NCI-H1694 treated with DMSO at 0.1 percent for 48 hours (cell line): ENCODE data around the gene LNX1.

Experiments used
- DNase-seq: peaks from one replicate; lab custom pipeline; 2025; lab: John Stamatoyannopoulos, UW

The LNX1 gene

DNA sequence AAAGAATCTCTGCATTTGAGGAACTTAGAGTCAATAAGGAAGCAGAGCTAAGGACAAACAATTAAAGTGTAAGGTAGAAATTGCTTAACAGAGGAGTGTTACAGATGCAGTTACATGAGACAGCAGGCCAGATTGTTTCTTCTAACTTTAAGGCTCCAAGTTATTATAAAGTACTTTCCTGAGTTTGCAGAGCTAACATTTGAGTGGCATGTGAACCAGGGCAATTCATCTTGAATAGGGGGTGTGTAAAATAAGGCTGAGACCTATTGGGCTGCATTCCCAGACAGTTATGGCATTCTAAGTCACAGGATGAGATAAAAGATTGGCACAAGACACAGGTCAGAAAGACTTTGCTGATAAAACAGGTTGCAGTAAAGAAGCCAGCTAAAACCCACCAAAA lies 7.6 kb upstream of the LNX1 start:
- no peak for DNase-seq

DNA sequence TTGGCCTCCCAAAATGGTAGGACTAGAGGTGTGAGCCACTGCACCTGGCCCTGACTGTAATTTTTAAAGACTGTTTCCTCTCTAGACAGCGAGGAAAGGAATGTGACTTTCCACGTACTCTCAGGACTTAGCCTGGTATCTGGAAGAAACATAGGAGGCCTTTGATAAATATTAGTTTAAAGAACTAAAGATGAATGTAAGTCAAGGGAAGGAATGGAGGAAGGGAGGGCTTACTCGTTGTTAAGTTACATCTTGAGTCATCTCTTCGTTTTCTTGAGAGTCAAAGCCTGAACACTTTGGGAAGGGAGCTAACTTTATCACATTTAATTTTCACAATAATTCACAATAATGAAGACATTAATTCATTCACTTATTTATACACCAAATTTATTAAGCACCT lies 7.2 kb upstream of the LNX1 start:
- no peak for DNase-seq

DNA sequence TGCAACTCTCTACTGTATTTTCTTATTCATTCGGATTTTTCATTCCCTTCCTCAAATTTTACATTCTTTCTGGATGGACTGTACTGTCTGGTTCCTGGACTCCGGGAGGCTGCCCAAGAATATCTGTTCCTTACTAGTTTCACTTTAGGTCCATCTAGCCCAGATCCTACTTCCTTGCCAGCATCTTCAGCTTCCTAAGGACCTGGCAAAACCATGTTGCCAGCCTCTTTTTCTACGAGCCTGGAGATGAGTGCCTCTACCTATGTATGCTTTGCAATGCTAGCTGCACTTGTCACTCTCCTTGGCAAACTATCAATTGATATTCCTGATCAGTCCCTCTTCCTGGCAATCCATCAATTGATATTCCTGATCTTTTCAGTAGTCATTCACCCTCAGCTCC lies 5.6 kb upstream of the LNX1 start:
- no peak for DNase-seq

DNA sequence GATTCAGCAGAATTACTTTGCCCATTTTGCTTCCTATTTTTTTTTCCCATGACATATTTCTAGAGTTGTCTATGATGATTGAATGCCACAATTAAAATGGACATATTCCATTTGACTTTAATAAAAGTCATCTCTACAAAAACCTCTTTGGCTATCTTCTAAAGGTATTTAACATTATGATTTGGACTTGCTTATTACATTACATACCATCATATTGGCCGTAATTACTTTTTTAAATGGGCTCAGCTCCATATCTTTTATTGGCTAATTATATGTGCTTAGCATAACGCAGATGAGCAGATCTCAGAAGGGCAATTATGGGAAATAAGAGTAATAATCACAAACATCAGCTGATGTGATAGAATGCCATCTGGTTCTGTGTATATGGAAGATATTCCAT lies 4.5 kb upstream of the LNX1 start:
- DNase-seq = peak; percentile 2

DNA sequence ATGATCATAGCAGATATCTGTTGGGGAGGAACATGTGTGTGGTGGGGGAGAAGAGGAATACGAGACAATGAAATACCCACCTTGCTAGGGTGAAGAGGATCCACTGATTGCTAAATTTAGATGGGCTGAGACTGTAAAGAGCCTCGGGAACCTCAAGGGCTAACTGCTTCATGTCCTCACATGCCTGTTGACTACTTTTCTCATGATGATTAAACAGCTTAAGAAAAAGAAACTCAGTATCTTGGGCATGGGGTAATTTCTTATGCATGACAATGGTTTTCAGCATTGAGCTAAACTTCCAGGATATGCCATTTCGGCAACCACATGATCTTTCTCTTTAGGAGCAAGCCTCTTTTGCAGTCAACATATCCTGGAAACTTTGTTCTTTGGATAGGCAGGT lies 3.9 kb upstream of the LNX1 start:
- no peak for DNase-seq

DNA sequence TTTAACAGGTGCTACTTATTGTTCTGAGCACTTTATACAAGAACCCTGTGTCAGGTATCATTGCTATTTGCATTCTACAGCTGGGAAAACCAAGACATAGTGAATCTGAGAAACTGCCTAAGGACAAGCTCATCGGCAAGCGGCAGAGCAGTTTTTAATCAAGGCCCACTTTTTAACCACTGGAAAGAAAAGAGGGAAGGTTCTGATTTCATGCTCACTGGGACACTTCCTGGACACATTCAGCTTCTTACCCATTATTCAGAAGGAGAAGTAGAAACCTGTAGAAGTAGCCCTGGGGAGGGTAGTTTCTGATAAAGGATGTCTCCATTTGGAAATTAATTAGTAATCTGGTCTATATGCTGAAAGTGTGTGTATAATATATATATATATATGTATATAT lies 2.5 kb upstream of the LNX1 start:
- no peak for DNase-seq

DNA sequence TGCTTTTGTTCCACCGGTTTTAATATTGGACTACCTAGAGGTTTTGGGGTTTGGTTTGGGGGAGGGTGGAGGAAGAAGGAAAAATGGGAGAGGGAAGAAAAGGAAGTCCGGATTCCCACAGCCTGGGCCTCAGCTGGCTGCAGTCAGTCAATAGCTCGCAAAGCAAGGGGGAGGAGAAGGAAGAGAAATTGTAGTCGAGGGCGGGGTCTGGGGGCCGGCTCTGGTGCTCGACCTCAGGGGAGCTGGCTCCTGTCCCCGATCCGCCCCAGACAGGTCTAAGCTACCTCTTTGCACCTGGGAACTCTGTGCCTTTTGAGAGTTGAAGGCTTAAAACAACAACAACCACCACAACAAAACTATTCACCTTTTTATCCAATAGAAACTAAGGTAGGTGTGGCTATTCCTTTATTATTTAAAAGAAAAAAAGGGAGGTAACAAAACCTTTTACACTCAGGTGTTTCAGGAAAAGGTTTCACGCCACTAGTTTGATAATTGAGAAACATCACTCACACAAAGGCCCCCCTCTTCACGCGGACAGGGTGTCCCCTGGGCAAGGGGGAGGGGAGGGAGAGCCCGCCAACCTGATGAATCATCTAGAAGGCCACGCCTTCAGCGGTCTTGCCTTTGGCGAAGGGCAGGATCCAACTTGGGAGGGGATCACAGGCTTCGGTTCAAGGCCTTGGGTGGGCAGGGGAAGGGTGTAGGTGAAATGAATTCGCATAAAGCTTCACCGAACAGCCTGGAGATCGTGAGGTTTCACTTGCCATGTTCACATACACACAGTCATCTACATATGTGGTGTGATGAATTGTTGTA lies 1.6 kb upstream of the LNX1 start:
- DNase-seq = no peak

DNA sequence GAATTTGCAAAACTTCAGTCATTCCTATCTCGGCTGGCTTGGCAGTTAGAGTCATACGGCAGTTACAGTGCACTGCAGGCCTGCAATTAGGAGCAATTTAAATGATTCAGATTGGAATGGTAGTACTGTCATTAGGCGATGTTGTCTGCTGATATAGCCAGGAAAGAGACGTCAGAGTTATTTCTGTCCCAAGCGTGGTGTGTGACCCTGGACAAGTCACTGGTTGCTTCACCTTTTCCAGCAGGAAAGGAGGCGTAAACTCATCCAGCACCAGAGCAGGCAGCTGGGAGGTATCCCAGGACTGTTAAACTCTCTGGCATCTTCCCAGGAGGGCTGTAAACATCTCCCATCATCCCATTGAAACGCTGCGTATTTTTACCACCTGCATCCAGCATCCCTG lies 836 bp upstream of the LNX1 start:
- DNase-seq = no peak

DNA sequence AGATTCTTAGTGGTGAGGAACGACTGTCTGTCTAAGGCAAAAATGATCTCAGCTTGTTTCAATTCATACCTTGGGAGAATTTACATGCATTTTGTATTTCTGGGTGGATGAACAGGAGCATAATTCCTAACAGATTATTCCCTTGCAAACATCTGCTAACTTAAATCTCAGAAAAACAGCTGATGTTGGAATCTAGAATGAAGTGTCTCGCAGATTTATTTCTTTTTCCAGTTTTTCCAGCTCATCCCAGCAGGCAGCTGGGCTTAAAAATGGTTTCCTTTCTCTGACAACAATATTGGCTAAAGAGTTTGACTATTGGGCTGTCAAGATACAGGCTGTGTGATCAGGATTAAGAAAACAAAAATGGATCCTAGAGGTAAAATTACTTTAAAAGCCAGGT lies 1.1 kb downstream of the LNX1 start:
- no peak for DNase-seq

DNA sequence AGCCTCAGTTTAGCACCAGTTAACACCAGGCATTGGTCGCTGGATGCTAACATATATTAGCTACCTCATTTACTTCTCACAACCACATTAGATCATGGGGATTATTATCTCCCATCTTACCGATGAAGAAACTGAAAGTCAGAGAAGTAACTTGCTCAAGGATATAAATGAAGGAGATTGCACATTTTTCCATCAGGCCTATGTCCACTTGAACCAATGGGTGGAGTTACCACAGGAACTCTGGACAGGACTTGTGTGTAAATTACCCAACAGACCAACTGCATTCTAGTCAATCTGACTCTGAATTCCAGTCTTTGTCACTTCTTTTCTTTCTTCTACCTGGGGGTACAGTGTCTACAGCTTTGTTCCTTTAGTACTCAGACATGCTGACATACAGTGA lies 1.8 kb downstream of the LNX1 start:
- no peak for DNase-seq

DNA sequence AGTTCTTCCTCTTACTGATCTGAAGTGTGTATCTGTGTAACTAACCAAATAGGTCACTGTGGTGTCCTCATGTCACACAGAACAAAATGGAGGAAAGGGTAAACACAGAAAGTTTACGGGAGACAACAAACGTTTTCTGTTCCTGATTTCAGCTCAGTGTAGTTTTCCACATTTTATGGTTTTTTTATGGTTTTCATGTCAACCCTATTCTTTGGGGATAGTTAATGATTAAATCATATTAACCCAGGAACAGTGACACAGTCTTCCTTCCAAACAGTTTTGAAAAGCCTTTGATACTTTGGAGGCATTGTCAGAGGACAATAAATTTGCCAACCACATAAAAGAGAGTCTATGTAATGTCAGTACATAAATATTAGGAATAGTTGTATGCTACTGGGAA lies 4.2 kb downstream of the LNX1 start:
- no peak for DNase-seq

DNA sequence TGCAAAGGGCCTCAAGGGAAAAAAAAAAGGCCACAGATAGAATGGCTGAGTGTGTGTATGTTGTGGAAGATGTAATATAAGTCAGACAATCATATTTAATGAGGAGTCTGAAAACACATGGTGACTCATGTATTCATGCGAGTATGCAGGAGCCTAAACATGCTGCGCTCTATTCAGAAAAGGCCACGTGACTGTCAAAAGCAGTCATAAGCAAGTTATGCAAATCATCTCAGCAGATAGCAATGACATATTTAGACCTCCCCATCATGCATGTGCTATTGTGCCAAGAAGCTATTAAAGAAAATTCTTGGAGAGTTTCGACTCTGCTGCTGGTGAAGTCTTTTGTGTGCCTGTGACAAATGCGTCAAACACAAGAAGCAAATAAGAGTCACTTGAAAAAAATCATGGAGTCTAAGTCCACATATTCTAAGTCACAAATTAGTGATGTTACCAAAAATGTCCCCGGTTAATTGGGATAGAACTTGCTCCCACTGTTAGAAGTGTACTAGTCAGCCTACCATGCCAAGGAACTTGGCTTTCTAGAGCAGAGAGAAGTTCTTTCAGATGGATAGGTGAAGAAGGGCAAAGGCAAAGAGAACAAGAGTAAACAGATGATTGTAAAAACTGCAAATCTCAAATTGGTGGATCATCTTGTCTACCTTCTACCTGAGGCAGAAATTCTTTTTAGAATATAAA lies 5.0 kb downstream of the LNX1 start:
- DNase-seq = no peak

DNA sequence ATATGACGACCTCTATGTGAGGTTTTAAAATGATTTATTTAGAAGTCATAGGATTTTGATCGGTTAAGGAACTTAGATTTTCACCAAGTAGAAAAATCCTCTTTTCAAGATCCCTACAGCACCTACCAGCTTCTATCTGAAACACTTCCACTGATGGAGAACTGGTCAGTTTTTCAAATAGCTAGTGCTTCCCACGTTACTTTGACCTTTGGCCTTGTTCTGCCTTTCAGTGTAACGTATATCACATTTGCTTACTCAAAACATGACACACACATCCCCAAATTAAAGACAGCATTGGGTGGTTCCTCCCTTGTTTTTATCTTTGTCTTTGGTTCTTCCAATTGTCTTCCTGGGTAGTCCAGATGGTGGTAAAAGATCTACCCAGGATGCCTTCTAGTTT lies 6.6 kb downstream of the LNX1 start:
- no peak for DNase-seq

DNA sequence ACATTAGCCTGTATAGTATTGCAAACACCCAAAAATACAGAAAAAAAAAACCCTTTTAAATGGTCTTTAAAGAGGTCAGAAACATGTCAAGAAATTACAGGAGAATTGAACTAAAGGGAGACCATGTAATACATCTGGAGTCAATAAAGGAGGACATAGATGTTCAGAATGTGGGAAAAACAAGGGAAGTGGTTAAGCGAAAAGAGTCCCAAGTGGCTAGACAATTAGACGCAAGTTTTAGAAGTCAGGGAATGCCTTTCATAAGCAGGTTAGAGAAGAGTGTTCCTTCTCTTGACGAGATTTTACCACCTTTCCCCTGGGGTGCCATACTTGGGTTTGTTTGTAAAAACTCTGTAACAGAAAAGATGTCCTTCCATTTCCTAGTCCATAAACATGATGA lies 7.8 kb downstream of the LNX1 start:
- no peak for DNase-seq

DNA sequence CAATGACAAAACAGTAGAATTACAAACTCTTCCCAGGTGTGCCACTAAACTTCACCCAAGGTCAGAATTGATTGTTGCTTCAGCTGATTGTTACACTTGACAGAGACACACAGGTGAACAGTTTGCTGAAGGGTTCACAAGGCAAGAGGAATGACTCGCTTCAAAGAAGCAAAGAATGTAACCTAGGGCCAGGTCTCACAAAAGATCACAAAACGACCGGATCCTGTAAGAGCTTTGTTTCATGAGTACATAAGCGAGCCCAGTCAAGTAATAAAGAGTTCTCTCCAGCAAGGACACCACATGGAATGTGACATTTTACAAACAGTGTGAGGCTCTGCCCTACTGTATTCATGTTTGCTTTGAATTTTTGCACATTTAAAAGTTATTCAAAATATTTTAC lies 9.1 kb downstream of the LNX1 start:
- no peak for DNase-seq

DNA sequence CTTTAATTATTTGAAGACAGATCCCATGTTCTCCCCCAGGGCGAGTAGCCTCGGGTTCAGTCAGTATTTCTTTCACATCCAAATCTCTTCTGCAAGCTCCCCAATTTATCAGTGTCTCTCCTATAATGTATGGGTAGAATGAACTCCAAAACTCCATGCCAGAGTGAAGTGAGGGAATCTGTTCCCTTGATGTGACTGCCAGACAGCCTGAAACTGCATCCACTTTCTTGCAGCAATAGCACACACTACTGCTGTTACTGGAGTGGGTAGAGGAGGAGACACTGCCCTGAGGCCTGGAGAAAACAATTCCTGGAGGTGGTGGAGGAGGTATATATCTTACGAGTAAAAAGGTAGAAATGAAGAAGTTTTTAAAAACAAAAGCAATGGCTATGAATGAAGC lies 11.0 kb downstream of the LNX1 start:
- no peak for DNase-seq

DNA sequence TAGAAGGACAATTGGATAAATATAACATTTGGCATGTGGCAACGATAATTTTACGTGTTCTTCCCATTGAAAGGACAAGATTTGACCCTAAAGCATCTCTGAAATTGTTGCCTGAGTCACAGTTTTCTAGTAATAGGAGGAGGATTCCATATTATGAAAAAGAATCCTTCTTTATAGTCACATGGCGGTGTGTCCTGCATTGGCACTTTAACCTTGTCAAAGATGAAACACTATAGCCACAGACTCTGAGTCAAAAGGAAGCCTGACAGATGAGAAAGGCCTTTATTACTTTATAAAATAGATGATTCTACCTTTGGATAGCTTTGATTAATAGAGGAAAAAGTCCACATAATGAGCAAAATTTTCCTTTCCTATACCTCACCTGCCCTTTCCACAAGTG lies 11.5 kb downstream of the LNX1 start:
- no peak for DNase-seq

DNA sequence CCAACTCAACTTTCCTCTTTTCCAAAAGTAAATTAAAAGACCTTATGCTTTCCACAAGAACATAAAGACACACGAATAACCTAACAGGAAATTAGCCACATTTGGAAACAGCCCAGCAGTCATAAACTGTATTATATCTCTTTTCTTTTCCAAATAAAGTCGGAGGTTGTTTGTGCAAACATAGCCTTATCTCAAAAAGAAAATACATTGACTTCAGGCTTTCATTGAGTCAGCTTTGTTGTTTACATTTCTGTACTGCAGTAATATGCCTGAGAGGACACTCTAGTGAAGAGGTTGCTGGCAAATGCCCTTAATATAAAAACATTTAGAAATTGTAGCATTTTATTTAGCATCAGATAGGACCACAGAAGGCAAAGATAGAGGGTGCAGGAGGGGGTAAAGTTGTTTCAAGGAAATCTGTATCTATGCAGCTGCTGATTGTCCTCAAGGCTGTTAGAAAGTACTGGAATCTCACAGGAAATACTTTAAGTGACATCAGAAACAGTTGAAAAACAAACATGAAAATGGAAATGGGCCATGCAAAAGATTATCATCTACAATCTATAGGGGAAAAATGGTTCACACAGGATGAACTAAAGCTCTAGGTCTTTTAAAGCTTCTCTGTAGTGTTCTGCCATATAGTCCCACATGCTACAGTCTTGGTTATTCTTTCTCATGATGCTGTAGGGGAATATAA lies 14.5 kb downstream of the LNX1 start:
- no peak for DNase-seq

DNA sequence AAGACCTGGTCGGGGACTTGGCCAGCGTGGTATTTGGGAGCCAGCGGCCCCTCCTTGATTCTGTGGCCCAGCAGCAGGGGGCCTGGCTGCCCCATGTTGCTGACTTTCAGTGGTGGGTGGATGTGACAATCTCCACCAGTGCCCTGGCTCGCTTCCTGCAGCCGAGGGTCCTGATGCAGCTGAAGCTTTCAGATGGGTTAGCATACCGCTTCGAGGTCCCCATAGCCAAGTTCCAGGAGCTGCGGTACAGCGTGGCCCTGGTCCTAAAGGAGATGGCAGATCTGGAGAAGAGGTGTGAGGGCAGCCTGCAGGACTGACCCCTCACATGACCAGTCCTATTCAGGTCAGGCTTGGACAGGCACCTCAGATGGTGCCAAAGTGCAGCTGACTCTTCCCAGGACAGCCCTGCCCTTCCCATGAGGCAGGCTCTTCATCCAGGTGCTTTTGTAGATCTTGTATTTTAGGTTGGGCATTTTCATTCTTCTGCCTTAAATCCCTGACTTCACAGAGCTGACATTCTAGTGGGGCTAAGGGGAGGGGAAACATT lies 15.1 kb downstream of the LNX1 start:
- DNase-seq = no peak

DNA sequence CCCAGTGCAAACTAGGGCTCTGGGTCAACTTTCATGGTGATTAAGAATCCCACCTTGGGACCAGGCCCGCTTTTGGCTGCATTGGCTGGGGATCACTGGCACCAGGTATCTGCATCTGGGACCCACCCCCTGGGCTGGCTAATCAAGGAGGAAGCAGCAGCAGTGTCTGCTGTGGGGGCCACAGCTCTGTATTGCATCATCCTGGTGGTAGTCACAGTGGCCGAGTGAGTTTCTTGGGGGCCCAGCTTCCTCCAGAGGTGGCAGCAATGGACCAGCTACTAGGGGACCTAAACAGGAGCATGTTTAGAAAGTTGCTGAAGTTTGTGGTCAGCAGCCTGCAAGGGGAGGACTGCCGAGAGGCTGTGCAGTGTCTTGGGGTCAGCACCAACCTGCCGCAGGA lies 15.7 kb downstream of the LNX1 start:
- DNase-seq = no peak

DNA sequence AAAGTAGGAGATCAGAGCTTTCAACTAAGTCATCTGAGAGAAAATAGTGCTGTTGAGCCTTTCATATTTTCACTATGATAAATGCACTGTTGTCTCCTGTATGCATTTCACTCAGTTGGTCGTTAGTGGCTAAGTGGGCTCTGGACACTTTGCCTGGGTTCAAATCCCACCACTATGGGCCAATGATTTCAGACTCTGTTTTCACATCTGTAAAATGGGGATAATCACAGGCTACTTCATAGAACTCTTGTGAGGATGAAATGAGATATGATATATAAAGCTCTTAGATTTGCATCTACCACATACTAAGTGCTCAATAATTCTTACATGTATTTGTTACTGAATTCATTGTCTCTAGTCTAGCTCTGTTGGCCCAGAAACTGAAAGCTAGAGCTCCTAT lies 16.8 kb downstream of the LNX1 start:
- DNase-seq = no peak

DNA sequence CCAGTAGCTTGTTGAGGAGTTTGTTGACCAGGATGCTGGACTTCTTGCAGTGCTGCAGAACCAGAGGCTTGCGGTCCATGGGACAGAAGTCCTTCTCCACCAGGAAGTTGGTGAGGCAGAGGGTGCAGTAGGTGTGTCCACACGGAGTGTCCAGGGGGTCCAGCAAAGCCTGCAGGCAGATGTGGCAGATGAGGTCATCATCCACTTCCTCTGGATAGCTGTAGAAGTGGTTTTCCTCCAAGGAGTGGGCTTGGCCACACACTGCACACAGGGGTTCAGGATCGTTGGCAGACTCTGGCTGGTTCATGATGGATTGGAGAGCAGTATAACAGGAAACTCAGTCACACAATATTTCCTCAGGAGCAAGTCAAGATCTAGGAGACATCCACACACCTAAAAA lies 17.6 kb downstream of the LNX1 start:
- no peak for DNase-seq

DNA sequence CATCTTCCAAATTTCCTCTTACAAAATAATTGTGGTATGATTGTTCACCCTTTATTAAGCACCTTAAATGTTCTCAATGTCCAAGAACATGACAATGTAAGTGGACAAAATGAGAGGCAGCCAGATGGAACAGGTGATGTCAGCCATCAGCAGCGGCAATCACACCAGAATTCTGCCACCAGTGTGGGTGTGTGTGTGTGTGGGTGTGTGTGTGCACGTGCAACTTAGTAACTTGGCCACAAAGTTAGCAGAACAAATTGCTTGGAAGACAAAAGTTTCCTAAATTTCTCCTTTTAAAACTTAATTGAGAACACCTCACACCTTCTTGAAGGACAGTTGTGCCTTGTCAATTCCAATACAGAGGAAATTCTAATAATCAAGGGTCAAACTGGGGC lies 18.7 kb downstream of the LNX1 start:
- no peak for DNase-seq
